Endothelial cell of umbilical vein (primary cell): ENCODE data around the gene RPL13. TPM values are rescaled to one million over a fixed set of nuclear protein-coding genes. Genes with fewer than 3 reads are reported as not detected.

Experiments used
- BruUV-seq: library from RNA; stranded (reverse); fragments of 400-500 nt; replicated peaks from 2 replicates; lab custom pipeline; 2021; lab: Mats Ljungman, UMichigan
- CTCF ChIA-PET: fragments of 300-600, 350-600 bp; sonication (Branson Sonifier 250); formaldehyde crosslinking; loops from one replicate; lab custom pipeline; 2021; ENCODE audit warnings: antibody characterized with exemption, inconsistent platforms; lab: Charles Lee
- POLR2A ChIA-PET: fragments of 300-600, 350-600 bp; sonication (Branson Sonifier 250); formaldehyde crosslinking; loops from one replicate; lab custom pipeline; 2021; ENCODE audit warnings: antibody characterized with exemption, inconsistent platforms; lab: Charles Lee
- DNase-seq: peaks from one replicate; pipeline ENCODE4 v3.0.0-alpha.2; 2011; ENCODE audit warnings: low read depth, low spot score
- FAIRE-seq: peaks from 2 replicates; lab custom pipeline; 2011; peaks lifted over from hg19 to GRCh38; lab: Jason Lieb, UNC
- H2AFZ ChIP-seq: 2 replicates; pipeline ENCODE4 v1.6.0; 2012; ENCODE audit warnings: low read depth, low read length, control low read depth, inconsistent platforms
- H3K27ac ChIP-seq: 2 replicates; pipeline ENCODE4 v1.5.1; 2011; ENCODE audit warnings: low read depth, mild to moderate bottlenecking, control low read depth, low read length, moderate library complexity; ENCODE audit not compliant: insufficient read depth
- H3K27me3 ChIP-seq, 2 experiments: 2 replicates each; pipeline versions ENCODE4 v1.6.0 to v1.6.1; 2011; ENCODE audit warnings: low read length in 2 of 2, mixed read lengths in 1 of 2; ENCODE audit not compliant: control insufficient read depth in 2 of 2, insufficient read depth in 2 of 2
- H3K36me3 ChIP-seq, 2 experiments: 2 replicates in 1 of 2; 3 replicates in 1 of 2; pipeline ENCODE4 v1.5.1; 2011; ENCODE audit warnings: low read length in 2 of 2, mild to moderate bottlenecking in 1 of 2, moderate library complexity in 1 of 2; ENCODE audit not compliant: control insufficient read depth in 2 of 2, insufficient read depth in 2 of 2; ENCODE audit errors: extremely low read depth in 1 of 2
- H3K4me1 ChIP-seq: 3 replicates; pipeline ENCODE4 v1.5.1; 2011; ENCODE audit warnings: mild to moderate bottlenecking, low read length; ENCODE audit not compliant: control insufficient read depth, insufficient read depth; ENCODE audit errors: extremely low read depth
- H3K4me2 ChIP-seq: 2 replicates; pipeline ENCODE4 v1.6.1; 2011; ENCODE audit warnings: low read length, control low read depth, mixed read lengths; ENCODE audit not compliant: insufficient read depth
- H3K4me3 ChIP-seq, 3 experiments: fragments of 200-600 bp in 1 of 3; sonication (generic), shearing (Covaris generic) in 1 of 3; replicated peaks in 1 of 3; 2 replicates each; pipeline ENCODE4 v1.5.1; 2011 to 2016; ENCODE audit warnings: control low read depth in 3 of 3, low read length in 3 of 3, mild to moderate bottlenecking in 2 of 3, inconsistent platforms in 1 of 3, low read depth in 1 of 3, moderate library complexity in 1 of 3; ENCODE audit not compliant: insufficient read depth in 1 of 3
- H3K79me2 ChIP-seq: 2 replicates; pipeline ENCODE4 v1.6.0; 2012; ENCODE audit warnings: low read length, inconsistent platforms; ENCODE audit not compliant: control insufficient read depth, insufficient read depth
- H3K9ac ChIP-seq: replicated peaks from 2 replicates; pipeline ENCODE3; 2011; ENCODE audit warnings: low read length, control low read depth; ENCODE audit not compliant: insufficient read depth; ENCODE audit errors: extremely low read depth
- H3K9me1 ChIP-seq: replicated peaks from 3 replicates; pipeline ENCODE4 v1.6.0; 2011; ENCODE audit warnings: mild to moderate bottlenecking, low read length; ENCODE audit not compliant: control insufficient read depth, insufficient read depth; ENCODE audit errors: extremely low read depth
- H3K9me3 ChIP-seq: replicated peaks from 2 replicates; pipeline ENCODE4 v1.5.1; 2012; ENCODE audit warnings: low read length, inconsistent platforms; ENCODE audit not compliant: control insufficient read depth, insufficient read depth
- H4K20me1 ChIP-seq: replicated peaks from 2 replicates; pipeline ENCODE3; 2011; ENCODE audit warnings: mild to moderate bottlenecking, low read length; ENCODE audit not compliant: control insufficient read depth, insufficient read depth; ENCODE audit errors: extremely low read depth
- EZH2 ChIP-seq: IDR thresholded peaks from 2 replicates; pipeline ENCODE4 v1.6.1; 2012; ENCODE audit warnings: borderline replicate concordance, low read depth, mild to moderate bottlenecking, moderate library complexity, low read length, inconsistent platforms; ENCODE audit not compliant: severe bottlenecking
- FOS ChIP-seq: IDR thresholded peaks from 2 replicates; pipeline ENCODE4 v1.6.1; 2011; ENCODE audit warnings: mild to moderate bottlenecking, low read length, moderate library complexity, borderline replicate concordance; ENCODE audit not compliant: insufficient read depth
- GATA2 ChIP-seq: IDR thresholded peaks from 2 replicates; pipeline ENCODE4 v1.7.0; 2011; ENCODE audit warnings: low read depth, mild to moderate bottlenecking, moderate library complexity, mixed read lengths, low read length; ENCODE audit not compliant: insufficient read length, insufficient read depth
- JUN ChIP-seq: IDR thresholded peaks from 2 replicates; pipeline ENCODE4 v1.6.1; 2011; ENCODE audit warnings: borderline replicate concordance, low read depth; ENCODE audit not compliant: insufficient read length, insufficient read depth
- MYC ChIP-seq: IDR thresholded peaks from one replicate; pipeline ENCODE4 v1.6.1; 2011; ENCODE audit warnings: mild to moderate bottlenecking, low read depth, low read length
- POLR2A ChIP-seq: IDR thresholded peaks from 2 replicates; pipeline ENCODE4 v1.6.1; 2012; ENCODE audit warnings: low read depth, mild to moderate bottlenecking, control low read depth, low read length
- POLR2AphosphoS5 ChIP-seq: IDR thresholded peaks from 2 replicates; pipeline ENCODE4 v1.6.1; 2012; ENCODE audit warnings: low read depth, mild to moderate bottlenecking, control low read depth, low read length, moderate library complexity; ENCODE audit not compliant: insufficient read depth
- dilution Hi-C: fragments of 300-500 bp; cut with MboI; formaldehyde crosslinking; loops from one replicate; pipeline ENCODE4 v1.15.0; 2019; ENCODE audit warnings: low sequenced_read_pairs; ENCODE audit not compliant: extremely low pct_ligation_motif_present
- intact Hi-C: fragments of 100-400 bp; cut with micrococcal nuclease; formaldehyde crosslinking; loops from one replicate; pipeline ENCODE4 v1.10.0; 2022
- polyA plus RNA-seq, 4 experiments: library from polyadenylated mRNA; depleted of rRNA in 3 of 4; stranded (reverse) in 3 of 4; unstranded in 1 of 4; fragments of >200 nt; gene quantifications; 2 replicates each; pipeline versions ENCODE4 v1.2.1 to v1.2.3, GENCODE V29; 2011 to 2012; ENCODE audit warnings: missing spikeins in 1 of 4
- total RNA-seq: library from RNA; stranded (reverse); gene quantifications from 2 replicates; pipeline ENCODE4 v1.2.3, GENCODE V29; 2021
- TF ChIP-seq, protein P1 (sequence below): IDR thresholded peaks from 2 replicates; pipeline ENCODE4 v1.6.1; 2011; ENCODE audit not compliant: insufficient read depth, insufficient read length
- TF ChIP-seq, protein P2 (sequence below), 2 donors: IDR thresholded peaks; 1 replicate in 1 of 2; 2 replicates in 1 of 2; pipeline ENCODE4 v1.5.1; 2011; ENCODE audit warnings: low read length in 2 of 2, mild to moderate bottlenecking in 2 of 2, moderate library complexity in 2 of 2, control low read depth in 1 of 2, inconsistent platforms in 1 of 2, low read depth in 1 of 2; ENCODE audit not compliant: insufficient read depth in 1 of 2; ENCODE audit errors: extremely low read depth in 1 of 2

The RPL13 gene
- total and polyA plus RNA-seq, 2 donors (not counting 3 experiments of a cell fraction or from before 2014, with no cell fraction given): 1,463 to 5,670 TPM

DNA sequence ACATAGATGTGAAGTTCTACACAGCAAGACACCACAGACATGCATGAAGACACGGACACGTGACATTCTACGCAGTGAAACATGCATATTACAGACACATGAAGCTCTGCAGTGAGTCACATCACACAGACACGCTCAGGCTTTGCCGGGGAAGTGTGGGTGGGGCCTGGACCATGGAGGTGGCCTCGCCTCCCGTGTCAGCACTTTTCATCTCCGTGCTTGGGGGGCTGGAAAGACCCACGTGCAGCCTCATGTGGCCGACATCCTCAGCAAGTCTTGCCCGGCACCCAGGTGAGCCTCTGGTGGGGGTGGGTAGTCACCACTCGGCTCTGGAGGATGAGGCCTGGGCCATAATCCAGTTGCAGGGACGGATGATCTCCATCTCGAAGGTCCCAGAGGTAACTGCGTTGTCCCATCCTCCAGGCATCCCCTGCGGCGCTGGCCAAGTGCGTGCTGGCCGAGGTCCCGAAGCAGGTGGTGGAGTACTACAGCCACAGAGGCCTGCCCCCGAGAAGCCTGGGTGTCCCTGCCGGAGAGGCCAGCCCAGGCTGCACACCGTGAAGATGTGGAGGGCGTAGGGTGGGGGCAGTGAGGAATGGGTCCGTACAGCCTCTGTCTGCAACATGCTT lies 35.7 kb downstream of the RPL13 start:
- no peaks in the 10 kb centered on the region for H3K4me1 ChIP-seq
- ChIA-PET POLR2A (no interaction called here), CTCF (no interaction called here)
- FAIRE-seq: no peak
- H3K9ac ChIP-seq: no peak overlapping the region
- H3K79me2 ChIP-seq: no peaks in the 10 kb centered on the region
- H3K9me3 ChIP-seq: no peaks in the 10 kb centered on the region
- H3K9me1 ChIP-seq: no peaks in the 10 kb centered on the region
- no peaks in the 10 kb centered on the region for H3K27me3 ChIP-seq
- DNase-seq: no peak
- dilution Hi-C loops: no loop called here
- no peak overlapping the region for H3K4me2 ChIP-seq
- H4K20me1 ChIP-seq: no peaks in the 10 kb centered on the region
- no TSS peak for BruUV-seq
- intact Hi-C loops: no loop called here
- H3K27ac ChIP-seq: no peak overlapping the region
- no peak overlapping the region for H2AFZ ChIP-seq
- no peak overlapping the region for H3K4me3 ChIP-seq
- no peaks in the 10 kb centered on the region for H3K36me3 ChIP-seq
- TF ChIP-seq JUN (no peak), POLR2AphosphoS5 (no peak), GATA2 (no peak), FOS (no peak), POLR2A (no peak), EZH2 (no peak), MYC (no peak)
- TF ChIP-seq, protein P1, sequence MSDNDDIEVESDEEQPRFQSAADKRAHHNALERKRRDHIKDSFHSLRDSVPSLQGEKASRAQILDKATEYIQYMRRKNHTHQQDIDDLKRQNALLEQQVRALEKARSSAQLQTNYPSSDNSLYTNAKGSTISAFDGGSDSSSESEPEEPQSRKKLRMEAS: no peak
- TF ChIP-seq, protein P2, sequence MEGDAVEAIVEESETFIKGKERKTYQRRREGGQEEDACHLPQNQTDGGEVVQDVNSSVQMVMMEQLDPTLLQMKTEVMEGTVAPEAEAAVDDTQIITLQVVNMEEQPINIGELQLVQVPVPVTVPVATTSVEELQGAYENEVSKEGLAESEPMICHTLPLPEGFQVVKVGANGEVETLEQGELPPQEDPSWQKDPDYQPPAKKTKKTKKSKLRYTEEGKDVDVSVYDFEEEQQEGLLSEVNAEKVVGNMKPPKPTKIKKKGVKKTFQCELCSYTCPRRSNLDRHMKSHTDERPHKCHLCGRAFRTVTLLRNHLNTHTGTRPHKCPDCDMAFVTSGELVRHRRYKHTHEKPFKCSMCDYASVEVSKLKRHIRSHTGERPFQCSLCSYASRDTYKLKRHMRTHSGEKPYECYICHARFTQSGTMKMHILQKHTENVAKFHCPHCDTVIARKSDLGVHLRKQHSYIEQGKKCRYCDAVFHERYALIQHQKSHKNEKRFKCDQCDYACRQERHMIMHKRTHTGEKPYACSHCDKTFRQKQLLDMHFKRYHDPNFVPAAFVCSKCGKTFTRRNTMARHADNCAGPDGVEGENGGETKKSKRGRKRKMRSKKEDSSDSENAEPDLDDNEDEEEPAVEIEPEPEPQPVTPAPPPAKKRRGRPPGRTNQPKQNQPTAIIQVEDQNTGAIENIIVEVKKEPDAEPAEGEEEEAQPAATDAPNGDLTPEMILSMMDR (IDR thresholded peaks at IDR 0.05; ENCODE audit: extremely low read depth in 1 of 2, insufficient read depth in 1 of 2, low read depth in 1 of 2, low read length in 2 of 2): no peak
